IgD-negative memory B cell (primary cell): Measurements from ENCODE around the gene ANXA1. TPM values are rescaled to one million over a fixed set of nuclear protein-coding genes. Genes with fewer than 3 reads are reported as not detected.

ENCODE experiments used
- H3K27ac Mint-ChIP-seq, 3 donors: one replicate each; pipeline ENCODE4 v1.8.0; 2020 to 2022; ENCODE audit warnings: mild to moderate bottlenecking in 3 of 3, mixed read lengths in 3 of 3, moderate library complexity in 1 of 3
- H3K27me3 Mint-ChIP-seq: one replicate; pipeline ENCODE4 v1.8.0; 2021; ENCODE audit warnings: mixed read lengths
- H3K36me3 Mint-ChIP-seq: one replicate; pipeline ENCODE4 v1.8.0; 2020; ENCODE audit warnings: mild to moderate bottlenecking, mixed read lengths
- H3K4me1 Mint-ChIP-seq, 3 donors: one replicate each; pipeline ENCODE4 v1.8.0; 2020 to 2022; ENCODE audit warnings: mixed read lengths in 3 of 3, mild to moderate bottlenecking in 1 of 3
- H3K4me3 Mint-ChIP-seq, 4 donors: one replicate each; pipeline ENCODE4 v1.8.0; 2020 to 2022; ENCODE audit warnings: mild to moderate bottlenecking in 4 of 4, mixed read lengths in 4 of 4, moderate library complexity in 3 of 4
- H3K9me3 Mint-ChIP-seq, 3 donors: one replicate each; pipeline ENCODE4 v1.8.0; 2020 to 2021; ENCODE audit warnings: mixed read lengths in 3 of 3, mild to moderate bottlenecking in 1 of 3
- polyA plus RNA-seq: library from polyadenylated mRNA; unstranded; fragments of 300-500 nt; fragmentation: Illumina TruSeq; gene quantifications from one replicate; pipeline ENCODE4 v1.2.3, GENCODE V29; 2021

ANXA1 gene
- polyA plus RNA-seq, 1 donor from 2014 or later = 10.3 TPM

GRCh38 chr9:73200694-73201452, 49.2 kb downstream of the ANXA1 start:
- H3K9me3 Mint-ChIP-seq = no peaks in the 10 kb centered on the region
- H3K27ac Mint-ChIP-seq = no peak overlapping the region
- no peak overlapping the region for H3K4me3 Mint-ChIP-seq
- no peaks in the 10 kb centered on the region for H3K27me3 Mint-ChIP-seq
- H3K4me1 Mint-ChIP-seq = no peaks in the 10 kb centered on the region
- no peaks in the 10 kb centered on the region for H3K36me3 Mint-ChIP-seq

- Mint-ChIP-seq H3K4me1 (no peaks in the 10 kb centered on the region), H3K9me3 (no peaks in the 10 kb centered on the region), H3K4me3 (no peak overlapping the region), H3K27me3 (no peaks in the 10 kb centered on the region), H3K27ac (no peak overlapping the region), H3K36me3 (no peaks in the 10 kb centered on the region)
Measured at GRCh38 chr9:73202980-73203379, 51.3 kb downstream of the ANXA1 start.

GRCh38 chr9:73204936-73205335, 53.3 kb downstream of the ANXA1 start:
- Mint-ChIP-seq H3K4me1 (no peaks in the 10 kb centered on the region), H3K9me3 (no peaks in the 10 kb centered on the region), H3K4me3 (no peak overlapping the region), H3K27me3 (peaks cover 4% of the 10 kb centered on the region), H3K36me3 (no peaks in the 10 kb centered on the region), H3K27ac (no peak overlapping the region)

- no peak overlapping the region for H3K27ac Mint-ChIP-seq
- H3K27me3 Mint-ChIP-seq = peaks cover 4% of the 10 kb centered on the region
- no peaks in the 10 kb centered on the region for H3K36me3 Mint-ChIP-seq
- H3K9me3 Mint-ChIP-seq = no peaks in the 10 kb centered on the region
- no peak overlapping the region for H3K4me3 Mint-ChIP-seq
- no peaks in the 10 kb centered on the region for H3K4me1 Mint-ChIP-seq
Measured at GRCh38 chr9:73206851-73207250, 55.2 kb downstream of the ANXA1 start.

- Mint-ChIP-seq H3K4me1 (peaks cover 0 to 1% (median 0%) of the 10 kb centered on the region in 3 donors), H3K9me3 (no peaks in the 10 kb centered on the region), H3K27me3 (peaks cover 4% of the 10 kb centered on the region), H3K36me3 (no peaks in the 10 kb centered on the region), H3K27ac (no peak overlapping the region), H3K4me3 (no peak overlapping the region)
Measured at GRCh38 chr9:73210886-73211666, 59.4 kb downstream of the ANXA1 start.

- Mint-ChIP-seq H3K36me3 (no peaks in the 10 kb centered on the region), H3K9me3 (no peaks in the 10 kb centered on the region), H3K4me1 (peaks cover 0 to 2% (median 1%) of the 10 kb centered on the region in 3 donors), H3K27me3 (peaks cover 4% of the 10 kb centered on the region), H3K4me3 (no peak overlapping the region), H3K27ac (no peak overlapping the region)
Measured at GRCh38 chr9:73213300-73213699, 61.6 kb downstream of the ANXA1 start.

GRCh38 chr9:73215249-73215648, 63.6 kb downstream of the ANXA1 start:
- Mint-ChIP-seq H3K27ac (no peak overlapping the region), H3K27me3 (no peaks in the 10 kb centered on the region), H3K4me3 (no peak overlapping the region), H3K36me3 (no peaks in the 10 kb centered on the region), H3K9me3 (no peaks in the 10 kb centered on the region), H3K4me1 (peaks cover 0 to 2% (median 1%) of the 10 kb centered on the region in 3 donors)

GRCh38 chr9:73216100-73216499, 64.4 kb downstream of the ANXA1 start:
- Mint-ChIP-seq H3K4me1 (peaks cover 0 to 2% (median 1%) of the 10 kb centered on the region in 3 donors), H3K27me3 (peaks cover 4% of the 10 kb centered on the region), H3K4me3 (no peak overlapping the region), H3K9me3 (no peaks in the 10 kb centered on the region), H3K27ac (no peak overlapping the region), H3K36me3 (no peaks in the 10 kb centered on the region)

Other genes with a start within 250 kb of the ANXA1 start
- gene ALDH1A1, start 198.8 kb upstream of the ANXA1 start, polyA plus RNA-seq = 0.10 TPM